Measurements from ENCODE around the gene MYLK.

The MYLK gene

DNA sequence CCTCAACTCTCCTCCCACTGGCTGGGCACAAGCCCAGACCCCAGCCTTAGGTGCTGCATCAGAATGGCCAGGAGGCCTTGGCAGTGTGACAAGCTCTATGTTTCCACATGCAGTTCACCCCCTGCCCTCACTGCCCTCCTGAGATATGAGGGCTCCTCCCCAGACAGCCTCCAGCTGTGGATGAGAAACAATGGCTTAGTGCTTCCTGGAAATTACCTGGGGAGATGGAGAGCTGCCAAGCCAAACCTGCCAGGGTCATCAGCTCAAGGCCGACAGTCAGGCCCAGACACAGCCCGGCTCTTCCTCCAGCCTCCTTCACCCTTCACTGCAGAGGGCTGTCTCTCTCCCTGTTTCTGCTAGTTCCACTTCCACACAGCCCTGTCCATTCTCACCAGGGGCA, 76.3 kb downstream of the MYLK start:
- Histone ChIP-seq H3K79me2 (ENCODE audit: insufficient read depth, low read length) (no peaks in the 10 kb centered on the region), H3K36me3 (ENCODE audit: insufficient read depth, low read length) (no peaks in the 10 kb centered on the region), H4K20me1 (ENCODE audit: insufficient read depth, low read length) (no peaks in the 10 kb centered on the region), H3K9me2 (ENCODE audit: low read depth, low read length) (no peaks in the 10 kb centered on the region), H2AFZ (ENCODE audit: low read length) (no peak overlapping the region), H3K27ac (ENCODE audit: low read depth, low read length, poor library complexity, severe bottlenecking) (no peak overlapping the region), H3K9me3 (ENCODE audit: low read length) (no peaks in the 10 kb centered on the region), H3K27me3 (ENCODE audit: insufficient read depth, low read length) (no peaks in the 10 kb centered on the region), H3F3A (ENCODE audit: insufficient read depth, low read length) (no peaks in the 10 kb centered on the region), H3K4me1 (ENCODE audit: insufficient read depth, low read length, severe bottlenecking) (no peaks in the 10 kb centered on the region), H3K9ac (ENCODE audit: low read length) (no peak overlapping the region), H3K4me2 (ENCODE audit: low read length) (no peak overlapping the region), H3K4me3 (ENCODE audit: low read depth, low read length, poor library complexity, severe bottlenecking) (no peak overlapping the region)
- TF ChIP-seq, protein P1, sequence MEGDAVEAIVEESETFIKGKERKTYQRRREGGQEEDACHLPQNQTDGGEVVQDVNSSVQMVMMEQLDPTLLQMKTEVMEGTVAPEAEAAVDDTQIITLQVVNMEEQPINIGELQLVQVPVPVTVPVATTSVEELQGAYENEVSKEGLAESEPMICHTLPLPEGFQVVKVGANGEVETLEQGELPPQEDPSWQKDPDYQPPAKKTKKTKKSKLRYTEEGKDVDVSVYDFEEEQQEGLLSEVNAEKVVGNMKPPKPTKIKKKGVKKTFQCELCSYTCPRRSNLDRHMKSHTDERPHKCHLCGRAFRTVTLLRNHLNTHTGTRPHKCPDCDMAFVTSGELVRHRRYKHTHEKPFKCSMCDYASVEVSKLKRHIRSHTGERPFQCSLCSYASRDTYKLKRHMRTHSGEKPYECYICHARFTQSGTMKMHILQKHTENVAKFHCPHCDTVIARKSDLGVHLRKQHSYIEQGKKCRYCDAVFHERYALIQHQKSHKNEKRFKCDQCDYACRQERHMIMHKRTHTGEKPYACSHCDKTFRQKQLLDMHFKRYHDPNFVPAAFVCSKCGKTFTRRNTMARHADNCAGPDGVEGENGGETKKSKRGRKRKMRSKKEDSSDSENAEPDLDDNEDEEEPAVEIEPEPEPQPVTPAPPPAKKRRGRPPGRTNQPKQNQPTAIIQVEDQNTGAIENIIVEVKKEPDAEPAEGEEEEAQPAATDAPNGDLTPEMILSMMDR (IDR thresholded peaks at IDR 0.05; ENCODE audit: low read length): no peak
- no peak for TF ChIP-seq EZH2 (IDR thresholded peaks at IDR 0.05; ENCODE audit: borderline replicate concordance, low read length)

DNA sequence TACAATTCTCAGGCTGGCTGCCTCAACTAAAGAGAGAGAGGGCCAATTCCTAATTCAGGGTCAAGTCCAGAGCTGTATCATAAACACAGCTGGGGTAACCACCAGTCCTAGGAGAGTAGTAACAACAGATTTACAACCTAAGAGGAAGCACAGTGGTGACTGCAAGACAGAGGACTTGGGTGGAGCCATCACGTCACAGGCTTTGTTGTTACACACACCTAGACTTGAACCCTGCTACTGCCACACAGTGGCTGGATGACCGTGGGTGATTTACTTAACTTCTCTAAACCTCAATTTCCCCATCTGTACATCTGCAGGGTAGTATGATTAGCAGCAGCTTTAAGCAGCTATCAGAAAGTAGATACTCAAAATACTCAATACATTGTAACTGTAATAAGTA, 78.6 kb downstream of the MYLK start:
- TF ChIP-seq EZH2 (IDR thresholded peaks at IDR 0.05; ENCODE audit: borderline replicate concordance, low read length): no peak
- TF ChIP-seq, protein P1 (IDR thresholded peaks at IDR 0.05; ENCODE audit: low read length): no peak
- H2AFZ ChIP-seq (ENCODE audit: low read length): no peak overlapping the region
- H3K4me2 ChIP-seq (ENCODE audit: low read length): no peak overlapping the region
- no peaks in the 10 kb centered on the region for H3F3A ChIP-seq (ENCODE audit: insufficient read depth, low read length)
- no peak overlapping the region for H3K27ac ChIP-seq (ENCODE audit: low read depth, low read length, poor library complexity, severe bottlenecking)
- no peak overlapping the region for H3K9ac ChIP-seq (ENCODE audit: low read length)
- H3K9me3 ChIP-seq (ENCODE audit: low read length): no peaks in the 10 kb centered on the region
- H3K9me2 ChIP-seq (ENCODE audit: low read depth, low read length): no peaks in the 10 kb centered on the region
- H4K20me1 ChIP-seq (ENCODE audit: insufficient read depth, low read length): no peaks in the 10 kb centered on the region
- H3K4me1 ChIP-seq (ENCODE audit: insufficient read depth, low read length, severe bottlenecking): no peaks in the 10 kb centered on the region
- H3K36me3 ChIP-seq (ENCODE audit: insufficient read depth, low read length): no peaks in the 10 kb centered on the region
- H3K4me3 ChIP-seq (ENCODE audit: low read depth, low read length, poor library complexity, severe bottlenecking): no peak overlapping the region
- no peaks in the 10 kb centered on the region for H3K79me2 ChIP-seq (ENCODE audit: insufficient read depth, low read length)
- H3K27me3 ChIP-seq (ENCODE audit: insufficient read depth, low read length): no peaks in the 10 kb centered on the region

DNA sequence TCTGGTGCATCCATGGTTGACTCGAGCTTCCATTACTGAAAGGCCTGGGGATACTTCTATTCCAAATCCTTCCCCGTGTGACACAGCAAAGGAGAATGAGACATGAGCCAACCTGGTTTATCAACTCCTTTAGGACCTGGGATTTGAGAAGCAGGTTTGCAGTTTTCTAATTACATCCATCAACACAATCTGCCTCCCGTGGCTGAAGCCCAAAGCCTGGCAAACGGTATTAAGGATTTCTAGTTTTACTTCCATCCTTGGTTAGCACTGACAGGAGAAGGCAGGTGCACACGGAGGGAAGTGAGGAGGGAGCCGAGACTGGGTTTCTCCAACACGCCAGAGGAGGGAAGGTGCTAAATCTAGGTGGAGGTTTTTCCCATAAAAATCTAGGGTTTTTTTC, 79.0 kb downstream of the MYLK start:
- Histone ChIP-seq H4K20me1 (ENCODE audit: insufficient read depth, low read length) (no peaks in the 10 kb centered on the region), H3K27ac (ENCODE audit: low read depth, low read length, poor library complexity, severe bottlenecking) (no peak overlapping the region), H3K9me3 (ENCODE audit: low read length) (no peaks in the 10 kb centered on the region), H3K4me2 (ENCODE audit: low read length) (no peak overlapping the region), H3F3A (ENCODE audit: insufficient read depth, low read length) (no peaks in the 10 kb centered on the region), H3K9me2 (ENCODE audit: low read depth, low read length) (no peaks in the 10 kb centered on the region), H3K27me3 (ENCODE audit: insufficient read depth, low read length) (no peaks in the 10 kb centered on the region), H3K36me3 (ENCODE audit: insufficient read depth, low read length) (no peaks in the 10 kb centered on the region), H3K4me3 (ENCODE audit: low read depth, low read length, poor library complexity, severe bottlenecking) (no peak overlapping the region), H3K79me2 (ENCODE audit: insufficient read depth, low read length) (no peaks in the 10 kb centered on the region), H3K9ac (ENCODE audit: low read length) (no peak overlapping the region), H3K4me1 (ENCODE audit: insufficient read depth, low read length, severe bottlenecking) (no peaks in the 10 kb centered on the region), H2AFZ (ENCODE audit: low read length) (no peak overlapping the region)
- TF ChIP-seq, protein P1 (IDR thresholded peaks at IDR 0.05; ENCODE audit: low read length): no peak
- TF ChIP-seq EZH2 (IDR thresholded peaks at IDR 0.05; ENCODE audit: borderline replicate concordance, low read length): no peak

All from OCI-LY1 (cell line).